Hepatocyte (in vitro differentiated cells): ENCODE data around the gene CFAP298. TPM values are rescaled to one million over a fixed set of nuclear protein-coding genes. Genes with fewer than 3 reads are reported as not detected.

Experiments used
- DNase-seq: peaks from one replicate; pipeline ENCODE4 v3.0.0-alpha.2; 2016; ENCODE audit warnings: low spot score
- H2AFZ ChIP-seq: fragments of 200-600 bp; sonication (generic); 2 replicates; pipeline ENCODE4 v1.6.0; 2016; ENCODE audit warnings: antibody characterized with exemption, mild to moderate bottlenecking
- H3K27ac ChIP-seq: fragments of 200-600 bp; sonication (generic); 2 replicates; pipeline ENCODE4 v1.5.1; 2016; ENCODE audit warnings: mild to moderate bottlenecking
- H3K27me3 ChIP-seq: fragments of 200-600 bp; sonication (generic); 2 replicates; pipeline ENCODE4 v1.6.1; 2016
- H3K36me3 ChIP-seq: fragments of 200-600 bp; sonication (generic); replicated peaks from 2 replicates; pipeline ENCODE4 v1.5.1; 2016; ENCODE audit warnings: low read depth; ENCODE audit not compliant: insufficient read depth
- H3K4me1 ChIP-seq: fragments of 200-600 bp; sonication (generic); 2 replicates; pipeline ENCODE4 v1.5.1; 2016; ENCODE audit warnings: mild to moderate bottlenecking, moderate library complexity; ENCODE audit not compliant: insufficient read depth
- H3K4me2 ChIP-seq: fragments of 200-600 bp; sonication (generic); 2 replicates; pipeline ENCODE4 v1.6.0; 2016
- H3K4me3 ChIP-seq: fragments of 200-600 bp; sonication (generic); 2 replicates; pipeline ENCODE4 v1.5.1; 2016; ENCODE audit warnings: mild to moderate bottlenecking
- H3K79me2 ChIP-seq: fragments of 200-600 bp; sonication (generic); 2 replicates; pipeline ENCODE4 v1.6.0; 2017; ENCODE audit warnings: mild to moderate bottlenecking
- H3K9me2 ChIP-seq: fragments of 200-600 bp; sonication (generic); replicated peaks from 2 replicates; pipeline ENCODE4 v1.6.0; 2017; ENCODE audit warnings: mild to moderate bottlenecking; ENCODE audit not compliant: insufficient read depth
- H3K9me3 ChIP-seq: fragments of 200-600 bp; sonication (generic); 2 replicates; pipeline ENCODE4 v1.5.1; 2016; ENCODE audit warnings: low read depth, mild to moderate bottlenecking
- H4K20me1 ChIP-seq: fragments of 200-600 bp; sonication (generic); 2 replicates; pipeline ENCODE4 v1.6.0; 2016; ENCODE audit warnings: mild to moderate bottlenecking; ENCODE audit not compliant: insufficient read depth, poor library complexity, severe bottlenecking
- EZH2 ChIP-seq: fragments of 200-600 bp; sonication (generic); IDR thresholded peaks from 2 replicates; pipeline ENCODE4 v1.6.1; 2016; ENCODE audit warnings: antibody characterized with exemption, mild to moderate bottlenecking, borderline replicate concordance
- EZH2phosphoT487 ChIP-seq: fragments of 200-600 bp; sonication (generic); IDR thresholded peaks from one replicate; pipeline ENCODE4 v1.6.1; 2018; ENCODE audit warnings: antibody characterized with exemption, mild to moderate bottlenecking, low read depth, moderate library complexity; ENCODE audit not compliant: unreplicated experiment, severe bottlenecking
- WGBS: methylation state at CpG from one replicate; pipeline ENCODE4 v1.1.6; 2016; ENCODE audit warnings: low lambda C conversion rate; ENCODE audit errors: missing lambda C conversion rate; 5-methylcytosine and 5-hydroxymethylcytosine counted together
- polyA plus RNA-seq: library from polyadenylated mRNA; unstranded; fragments of >200 nt; fragmentation: Nextera tagmentation; extraction: Ambion mirVana; gene quantifications from 2 replicates; pipeline ENCODE4 v1.2.1, GENCODE V29; 2016
- total RNA-seq: library from RNA; depleted of rRNA; stranded (reverse); fragments of >200 nt; gene quantifications from 2 replicates; pipeline ENCODE4 v1.2.3, GENCODE V29; 2014
- TF ChIP-seq, protein P1 (sequence below): fragments of 200-600 bp; sonication (generic); IDR thresholded peaks from 2 replicates; pipeline ENCODE4 v1.5.1; 2016; ENCODE audit warnings: antibody characterized with exemption, mild to moderate bottlenecking; ENCODE audit not compliant: poor library complexity

Gene CFAP298
- total and polyA plus RNA-seq, 2 experiments from 2014 or later = 32.6 to 61.8 TPM

- H2AFZ ChIP-seq = no peak overlapping the region
- H3K27ac ChIP-seq = no peak overlapping the region
- no peaks in the 10 kb centered on the region for H3K27me3 ChIP-seq
- H3K9me2 ChIP-seq = no peaks in the 10 kb centered on the region
- no peaks in the 10 kb centered on the region for H3K79me2 ChIP-seq
- no peak overlapping the region for H3K4me3 ChIP-seq
- no peak overlapping the region for H3K4me2 ChIP-seq
- H3K9me3 ChIP-seq = no peaks in the 10 kb centered on the region
- DNase-seq = peak; percentile 43
- no peaks in the 10 kb centered on the region for H4K20me1 ChIP-seq
- TF ChIP-seq, protein P1, sequence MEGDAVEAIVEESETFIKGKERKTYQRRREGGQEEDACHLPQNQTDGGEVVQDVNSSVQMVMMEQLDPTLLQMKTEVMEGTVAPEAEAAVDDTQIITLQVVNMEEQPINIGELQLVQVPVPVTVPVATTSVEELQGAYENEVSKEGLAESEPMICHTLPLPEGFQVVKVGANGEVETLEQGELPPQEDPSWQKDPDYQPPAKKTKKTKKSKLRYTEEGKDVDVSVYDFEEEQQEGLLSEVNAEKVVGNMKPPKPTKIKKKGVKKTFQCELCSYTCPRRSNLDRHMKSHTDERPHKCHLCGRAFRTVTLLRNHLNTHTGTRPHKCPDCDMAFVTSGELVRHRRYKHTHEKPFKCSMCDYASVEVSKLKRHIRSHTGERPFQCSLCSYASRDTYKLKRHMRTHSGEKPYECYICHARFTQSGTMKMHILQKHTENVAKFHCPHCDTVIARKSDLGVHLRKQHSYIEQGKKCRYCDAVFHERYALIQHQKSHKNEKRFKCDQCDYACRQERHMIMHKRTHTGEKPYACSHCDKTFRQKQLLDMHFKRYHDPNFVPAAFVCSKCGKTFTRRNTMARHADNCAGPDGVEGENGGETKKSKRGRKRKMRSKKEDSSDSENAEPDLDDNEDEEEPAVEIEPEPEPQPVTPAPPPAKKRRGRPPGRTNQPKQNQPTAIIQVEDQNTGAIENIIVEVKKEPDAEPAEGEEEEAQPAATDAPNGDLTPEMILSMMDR = peak; percentile 70
- no peak for TF ChIP-seq EZH2phosphoT487
- no peaks in the 10 kb centered on the region for H3K36me3 ChIP-seq
- H3K4me1 ChIP-seq = no peaks in the 10 kb centered on the region
- 74% methylated on average over 2 of the region's 2 CpGs for WGBS
These were observed 41.2 kb upstream of the CFAP298 start for GRCh38 chr21:32653326-32653901.

DNA sequence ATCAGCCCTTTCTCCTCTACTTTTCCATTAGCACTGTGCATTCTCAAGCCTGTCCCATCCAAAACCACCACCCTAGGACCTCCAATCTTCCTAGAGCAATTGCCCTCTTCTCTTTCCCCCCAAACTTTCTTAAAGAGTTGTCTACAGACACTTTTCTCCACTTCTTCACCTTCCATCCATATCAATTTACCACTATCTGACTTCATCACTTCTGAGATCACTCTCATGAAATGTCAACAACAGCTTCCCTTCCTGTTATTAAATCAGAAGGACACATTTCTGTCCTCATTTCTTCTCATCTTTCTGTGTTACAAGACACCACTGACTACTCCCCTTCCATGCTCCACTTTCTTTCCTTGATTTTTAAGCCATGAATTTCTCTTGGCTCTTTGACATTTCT is 36.0 kb upstream of the CFAP298 start:
- H3K79me2 ChIP-seq = no peaks in the 10 kb centered on the region
- no peak overlapping the region for H2AFZ ChIP-seq
- H3K9me2 ChIP-seq = no peaks in the 10 kb centered on the region
- TF ChIP-seq EZH2phosphoT487 = no peak
- no peak for TF ChIP-seq EZH2
- no peak overlapping the region for H3K4me3 ChIP-seq
- no peaks in the 10 kb centered on the region for H4K20me1 ChIP-seq
- DNase-seq = no peak
- H3K27me3 ChIP-seq = no peaks in the 10 kb centered on the region
- no peak overlapping the region for H3K27ac ChIP-seq
- no peaks in the 10 kb centered on the region for H3K9me3 ChIP-seq
- H3K4me2 ChIP-seq = no peak overlapping the region
- H3K36me3 ChIP-seq = no peaks in the 10 kb centered on the region
- H3K4me1 ChIP-seq = no peaks in the 10 kb centered on the region

DNA sequence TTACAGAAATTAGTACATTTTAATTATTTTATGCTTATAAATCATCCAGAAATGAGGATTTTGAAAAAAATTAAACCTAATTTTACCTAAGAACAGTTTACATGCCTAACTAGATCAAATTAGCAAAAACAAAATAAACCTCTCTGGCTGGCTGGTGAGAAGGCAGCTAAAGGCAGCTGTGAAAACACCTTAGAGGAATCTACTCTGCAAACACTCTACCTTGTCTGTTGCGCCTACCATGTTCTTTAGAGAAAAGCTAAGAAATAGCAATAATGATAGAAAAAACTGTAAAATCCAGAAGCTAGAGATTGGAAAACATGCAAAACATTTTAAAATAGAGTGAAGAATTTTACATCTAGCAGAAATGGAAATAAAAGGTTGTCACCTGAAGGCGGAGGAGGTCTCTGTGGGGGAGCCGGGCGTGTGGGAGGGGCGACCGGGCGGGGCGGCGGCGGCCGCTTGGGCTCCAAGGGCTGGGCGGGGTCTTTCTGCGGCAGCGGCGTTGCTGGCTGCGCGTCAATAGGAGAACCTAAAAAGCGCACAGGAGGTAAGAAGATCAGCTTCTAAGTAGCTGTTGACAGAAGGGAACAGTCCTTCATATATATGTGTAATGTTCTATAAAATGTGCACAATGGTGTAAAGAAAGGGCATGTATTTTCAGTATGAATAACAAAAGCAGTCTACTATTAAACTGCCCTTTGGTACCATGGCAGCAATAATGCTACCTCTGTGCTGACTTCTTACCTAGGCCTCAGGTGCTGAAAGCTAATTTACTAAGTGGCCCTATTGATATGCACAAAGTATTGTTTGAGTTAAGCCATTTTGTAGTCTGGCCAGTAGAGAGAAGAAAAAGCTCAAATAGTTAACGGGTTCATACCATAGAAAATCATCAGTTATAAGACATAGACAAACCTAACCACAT is 33.3 kb upstream of the CFAP298 start:
- WGBS = 35% methylated on average over 9 of the region's 19 CpGs
- H3K27me3 ChIP-seq = no peaks in the 10 kb centered on the region
- H3K79me2 ChIP-seq = no peaks in the 10 kb centered on the region
- DNase-seq = peak; percentile 13
- no peaks in the 10 kb centered on the region for H3K4me1 ChIP-seq
- H3K4me3 ChIP-seq = no peak overlapping the region
- TF ChIP-seq, protein P1 = no peak
- TF ChIP-seq EZH2 (no peak), EZH2phosphoT487 (no peak)
- peak overlapping the region; percentile 59 for H3K4me2 ChIP-seq
- H3K36me3 ChIP-seq = no peaks in the 10 kb centered on the region
- H2AFZ ChIP-seq = no peak overlapping the region
- H4K20me1 ChIP-seq = no peaks in the 10 kb centered on the region
- H3K9me3 ChIP-seq = no peaks in the 10 kb centered on the region
- H3K27ac ChIP-seq = no peak overlapping the region
- H3K9me2 ChIP-seq = no peaks in the 10 kb centered on the region
